ENCODE measurements around the gene CRELD2. TPM values are rescaled to one million over a fixed set of nuclear protein-coding genes. Genes with fewer than 3 reads are reported as not detected.
A peak's percentile ranks its signal among the peaks of the same experiment; 100 is the strongest.

CRELD2 gene
- total and polyA plus RNA-seq, 2 of the 4 experiments (the other 2 are of a cell fraction) = 36.2 to 70.7 TPM

GRCh38 chr22:49962012-49962750 lies 43.7 kb downstream of the CRELD2 start:
- Histone ChIP-seq H3K4me3 (ENCODE audit: insufficient read depth, low read depth, low read length) (peak overlapping the region; percentile 58), H3K9me3 (ENCODE audit: control insufficient read depth, insufficient read depth, low read length) (no peaks in the 10 kb centered on the region), H3K18ac (ENCODE audit: low read depth, low read length) (peak overlapping the region; percentile 74), H3K9ac (ENCODE audit: low read depth, low read length) (peak overlapping the region; percentile 88), H3K9me1 (ENCODE audit: insufficient read depth, low read length) (peaks cover 3% of the 10 kb centered on the region; the same call in 1 of the 2 replicates), H4K5ac (ENCODE audit: low read depth, low read length) (peak overlapping the region; percentile 81), H2AK9ac (replicated peaks; ENCODE audit: low read depth, low read length, poor library complexity) (peak overlapping the region; percentile 98), H2BK5ac (ENCODE audit: low read depth, low read length, poor library complexity, severe bottlenecking) (peak overlapping the region; percentile 89), H2AK5ac (ENCODE audit: low read depth, low read length) (peak overlapping the region; percentile 90), H4K91ac (ENCODE audit: insufficient read depth, low read depth, low read length) (peak overlapping the region; percentile 81), H3K23ac (ENCODE audit: low read depth, low read length) (peak overlapping the region; percentile 89), H2BK120ac (ENCODE audit: low read depth, low read length) (peak overlapping the region; percentile 35; the same call in 1 of the 2 replicates), H2BK15ac (ENCODE audit: low read depth, low read length) (0 out of 3 replicates have a peak overlapping the region, but pooled peaks have one; percentile 61), H3K36me3 (ENCODE audit: control insufficient read depth, insufficient read depth, low read length) (peaks cover 30% of the 10 kb centered on the region), H4K8ac (ENCODE audit: low read depth in 2 of 2, low read length in 2 of 2) (peak overlapping the region; percentile 66 to 80; a peak in 3 of 4 replicates), H3K4me2 (ENCODE audit: low read depth, low read length) (peak overlapping the region; percentile 90), H3K14ac (replicated peaks; ENCODE audit: low read depth, low read length) (peak overlapping the region; percentile 68), H3K79me1 (ENCODE audit: low read depth in 1 of 2, low read length in 2 of 2) (peaks cover 16 to 49% of the 10 kb centered on the region in 2 experiments), H2BK20ac (ENCODE audit: low read depth, low read length) (no peak overlapping the region), H3K4ac (ENCODE audit: low read depth, low read length) (peak overlapping the region; percentile 93), H3K27ac (ENCODE audit: insufficient read depth, low read length) (peak overlapping the region; percentile 98), H3K4me1 (ENCODE audit: control insufficient read depth, insufficient read depth, low read length) (peaks cover 31% of the 10 kb centered on the region), H3K27me3 (ENCODE audit: control insufficient read depth, insufficient read depth, low read length) (no peaks in the 10 kb centered on the region), H2AFZ (replicated peaks; ENCODE audit: low read length, poor library complexity) (peak overlapping the region; percentile 76), H3K56ac (ENCODE audit: extremely low read depth, insufficient read depth, low read length) (peak overlapping the region; percentile 28; the same call in 1 of the 2 replicates), H4K20me1 (ENCODE audit: insufficient read depth, low read length) (peaks cover 37% of the 10 kb centered on the region)
- 0% methylated on average over 13 of the region's 70 CpGs; no CpG with 5 or more reads in 1 of the 2 experiments for WGBS, 2 experiments (ENCODE audit: extremely low coverage in 2 of 2, insufficient read length in 1 of 2)
- in situ Hi-C loops (cut with MboI; ENCODE audit: low sequenced_read_pairs) = no loop called here
- dilution Hi-C loops (cut with HindIII; ENCODE audit: low sequenced_read_pairs, unreplicated experiment) = no loop called here
- DNase-seq = peak; percentile 93
- POLR2A ChIA-PET (ENCODE audit: unreplicated experiment) = interaction anchor here (0.6 to 1.3 kb wide), 2 partner anchors 10 to 21 kb away, joined by 3 to 5 read pairs; no protein-coding TSS in a partner anchor
- CTCF ChIA-PET = interaction anchor here (0.6 kb wide), 1 partner anchor 14 kb away, joined by 5 read pairs; no protein-coding TSS in a partner anchor
- peak; percentile 50 for ATAC-seq (ENCODE audit: low read depth)
- intact Hi-C loops (cut with micrococcal nuclease) = loop anchor here (1.0 kb wide), 1 partner anchor 44 kb away; the partner anchor contains the start of genes ALG12 and CRELD2
- BruUV-seq (replicated peaks) = no TSS peak
- TF ChIP-seq, protein P1, sequence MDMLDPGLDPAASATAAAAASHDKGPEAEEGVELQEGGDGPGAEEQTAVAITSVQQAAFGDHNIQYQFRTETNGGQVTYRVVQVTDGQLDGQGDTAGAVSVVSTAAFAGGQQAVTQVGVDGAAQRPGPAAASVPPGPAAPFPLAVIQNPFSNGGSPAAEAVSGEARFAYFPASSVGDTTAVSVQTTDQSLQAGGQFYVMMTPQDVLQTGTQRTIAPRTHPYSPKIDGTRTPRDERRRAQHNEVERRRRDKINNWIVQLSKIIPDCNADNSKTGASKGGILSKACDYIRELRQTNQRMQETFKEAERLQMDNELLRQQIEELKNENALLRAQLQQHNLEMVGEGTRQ (IDR thresholded peaks at IDR 0.05; ENCODE audit: low read depth, low read length) = peak; percentile 74
- TF ChIP-seq ELK1 (IDR thresholded peaks at IDR 0.05; ENCODE audit: borderline replicate concordance, low read depth, low read length) = no peak
- TF ChIP-seq FOS (IDR thresholded peaks at IDR 0.05; ENCODE audit: low read depth, low read length) = no peak
- TF ChIP-seq BHLHE40 (IDR thresholded peaks at IDR 0.05; ENCODE audit: low read depth, low read length) = peak; percentile 81
- peak; percentile 31; the same call in 1 of the 2 replicates for TF ChIP-seq CEBPB (IDR thresholded peaks at IDR 0.05; ENCODE audit: low read depth, low read length)
- TF ChIP-seq NFE2L2 (IDR thresholded peaks at IDR 0.05; ENCODE audit: low read depth, low read length) = no peak; the same call in 1 of the 2 replicates
- no peak; the same call in 1 of the 2 replicates for TF ChIP-seq MAZ (IDR thresholded peaks at IDR 0.05; ENCODE audit: borderline replicate concordance, low read depth, low read length)
- TF ChIP-seq POLR2A (IDR thresholded peaks at IDR 0.05; ENCODE audit: low read depth, low read length) = peak; percentile 85
- TF ChIP-seq MXI1 (IDR thresholded peaks at IDR 0.05; ENCODE audit: borderline replicate concordance, low read depth, low read length) = 0 out of 2 replicates have a peak, but pooled peaks have one; percentile 12
- no peak for TF ChIP-seq CHD1 (IDR thresholded peaks at IDR 0.05; ENCODE audit: low read depth, low read length)
- TF ChIP-seq SMC3 (IDR thresholded peaks at IDR 0.05; ENCODE audit: low read depth, low read length) = no peak
- TF ChIP-seq RCOR1 (IDR thresholded peaks at IDR 0.05; ENCODE audit: insufficient replicate concordance, low read length) = no peak
- no peak for TF ChIP-seq MAFK (IDR thresholded peaks at IDR 0.05; ENCODE audit: low read depth, low read length)

All from IMR-90 (cell line).